ENCODE results near the gene KBTBD4.

GRCh38 chr11:47617417-47617809, 38.6 kb upstream of the KBTBD4 start:
- TF ChIP-seq CTCF (IDR thresholded peaks at IDR 0.05 in 2 of 3, conservative IDR thresholded peaks at IDR 0.05 in 1 of 3; ENCODE audit: borderline replicate concordance in 1 of 3, insufficient read depth in 1 of 3, low read depth in 2 of 3, low read length in 2 of 3): no peak
- TF ChIP-seq SRF (IDR thresholded peaks at IDR 0.05; ENCODE audit: low read depth): no peak
- TF ChIP-seq MAX (IDR thresholded peaks at IDR 0.05): no peak
- TF ChIP-seq POLR2A (IDR thresholded peaks at IDR 0.05; ENCODE audit: borderline replicate concordance, extremely low read depth, insufficient read depth, insufficient read length): no peak

Measured in HCT116 (cell line).